ENCODE data around the gene VCAN.

Gene VCAN

GRCh38 chr5:83509540-83509939 lies 38.0 kb downstream of the VCAN start:
- POLR2A ChIA-PET: no interaction called here
- TF ChIP-seq FOXA1 (IDR thresholded peaks at IDR 0.05) (no peak), PKNOX1 (IDR thresholded peaks at IDR 0.05) (no peak), TARDBP (IDR thresholded peaks at IDR 0.05) (no peak), LEF1 (IDR thresholded peaks at IDR 0.05; ENCODE audit: borderline replicate concordance) (no peak), FOXK2 (IDR thresholded peaks at IDR 0.05) (no peak), SP1 (IDR thresholded peaks at IDR 0.05) (no peak), ARNT (IDR thresholded peaks at IDR 0.05) (no peak)
- CTCF ChIA-PET: interaction anchor here (0.6 kb wide), 1 partner anchor 78 kb away, joined by 4 read pairs; no protein-coding TSS in a partner anchor
- peak; percentile 23 for DNase-seq (ENCODE audit: extremely low spot score)

- DNase-seq (ENCODE audit: extremely low spot score): no peak
- POLR2A ChIA-PET: no interaction called here
- TF ChIP-seq FOXK2 (IDR thresholded peaks at IDR 0.05): no peak
- TF ChIP-seq SP1 (IDR thresholded peaks at IDR 0.05): no peak
- no peak for TF ChIP-seq TARDBP (IDR thresholded peaks at IDR 0.05)
- no peak for TF ChIP-seq CTBP1 (IDR thresholded peaks at IDR 0.05; ENCODE audit: borderline replicate concordance)
- TF ChIP-seq ARNT (IDR thresholded peaks at IDR 0.05): no peak
- TF ChIP-seq FOXM1 (IDR thresholded peaks at IDR 0.05; ENCODE audit: borderline replicate concordance): no peak
- no peak for TF ChIP-seq ELF4 (IDR thresholded peaks at IDR 0.05)
- TF ChIP-seq NFRKB (IDR thresholded peaks at IDR 0.05): no peak
- TF ChIP-seq SUZ12 (IDR thresholded peaks at IDR 0.05): no peak
- no peak for TF ChIP-seq ZNF384 (IDR thresholded peaks at IDR 0.05)
- no peak for TF ChIP-seq LEF1 (IDR thresholded peaks at IDR 0.05; ENCODE audit: borderline replicate concordance)
- no peak for TF ChIP-seq PKNOX1 (IDR thresholded peaks at IDR 0.05)
- no peak for TF ChIP-seq L3MBTL2 (conservative IDR thresholded peaks at IDR 0.05)
- no peak for TF ChIP-seq HDGF (IDR thresholded peaks at IDR 0.05; ENCODE audit: borderline replicate concordance)
- no peak for TF ChIP-seq BHLHE40 (IDR thresholded peaks at IDR 0.05; ENCODE audit: borderline replicate concordance)
- no peak for TF ChIP-seq FOXA1 (IDR thresholded peaks at IDR 0.05)
- CTCF ChIA-PET: no interaction called here
Measured at GRCh38 chr5:83510260-83510659, 38.7 kb downstream of the VCAN start.

GRCh38 chr5:83512061-83512745 lies 40.7 kb downstream of the VCAN start:
- TF ChIP-seq FOXK2 (IDR thresholded peaks at IDR 0.05): no peak
- no peak for TF ChIP-seq SUZ12 (IDR thresholded peaks at IDR 0.05)
- TF ChIP-seq FOXM1 (IDR thresholded peaks at IDR 0.05; ENCODE audit: borderline replicate concordance): no peak
- no peak for TF ChIP-seq ZNF384 (IDR thresholded peaks at IDR 0.05)
- no peak for TF ChIP-seq FOXA1 (IDR thresholded peaks at IDR 0.05)
- no peak for TF ChIP-seq L3MBTL2 (conservative IDR thresholded peaks at IDR 0.05)
- no peak for TF ChIP-seq ARNT (IDR thresholded peaks at IDR 0.05)
- no peak for TF ChIP-seq HDGF (IDR thresholded peaks at IDR 0.05; ENCODE audit: borderline replicate concordance)
- no peak for TF ChIP-seq BHLHE40 (IDR thresholded peaks at IDR 0.05; ENCODE audit: borderline replicate concordance)
- TF ChIP-seq SP1 (IDR thresholded peaks at IDR 0.05): no peak
- TF ChIP-seq ELF4 (IDR thresholded peaks at IDR 0.05): no peak
- TF ChIP-seq CTBP1 (IDR thresholded peaks at IDR 0.05; ENCODE audit: borderline replicate concordance): no peak
- no peak for TF ChIP-seq TARDBP (IDR thresholded peaks at IDR 0.05)
- CTCF ChIA-PET: no interaction called here
- DNase-seq (ENCODE audit: extremely low spot score): no peak
- POLR2A ChIA-PET: no interaction called here

- TF ChIP-seq LEF1 (IDR thresholded peaks at IDR 0.05; ENCODE audit: borderline replicate concordance): no peak
- no peak for TF ChIP-seq SUZ12 (IDR thresholded peaks at IDR 0.05)
- no peak for TF ChIP-seq FOXK2 (IDR thresholded peaks at IDR 0.05)
- TF ChIP-seq PKNOX1 (IDR thresholded peaks at IDR 0.05): no peak
- no peak for TF ChIP-seq FOXM1 (IDR thresholded peaks at IDR 0.05; ENCODE audit: borderline replicate concordance)
- TF ChIP-seq CTBP1 (IDR thresholded peaks at IDR 0.05; ENCODE audit: borderline replicate concordance): no peak
- no peak for TF ChIP-seq SP1 (IDR thresholded peaks at IDR 0.05)
- TF ChIP-seq ARNT (IDR thresholded peaks at IDR 0.05): no peak
- TF ChIP-seq TARDBP (IDR thresholded peaks at IDR 0.05): no peak
- no peak for TF ChIP-seq HDGF (IDR thresholded peaks at IDR 0.05; ENCODE audit: borderline replicate concordance)
- TF ChIP-seq NFRKB (IDR thresholded peaks at IDR 0.05): no peak
- TF ChIP-seq ELF4 (IDR thresholded peaks at IDR 0.05): no peak
- no peak for TF ChIP-seq L3MBTL2 (conservative IDR thresholded peaks at IDR 0.05)
- TF ChIP-seq ZNF384 (IDR thresholded peaks at IDR 0.05): no peak
- TF ChIP-seq BHLHE40 (IDR thresholded peaks at IDR 0.05; ENCODE audit: borderline replicate concordance): no peak
- no peak for TF ChIP-seq FOXA1 (IDR thresholded peaks at IDR 0.05)
- ChIA-PET CTCF (no interaction called here), POLR2A (no interaction called here)
- DNase-seq (ENCODE audit: extremely low spot score): no peak
Measured at GRCh38 chr5:83513081-83513480, 41.5 kb downstream of the VCAN start.

GRCh38 chr5:83513491-83513890 lies 41.9 kb downstream of the VCAN start:
- TF ChIP-seq ZNF384 (IDR thresholded peaks at IDR 0.05) (no peak), LEF1 (IDR thresholded peaks at IDR 0.05; ENCODE audit: borderline replicate concordance) (no peak), SP1 (IDR thresholded peaks at IDR 0.05) (no peak), TARDBP (IDR thresholded peaks at IDR 0.05) (no peak), FOXA1 (IDR thresholded peaks at IDR 0.05) (no peak), PKNOX1 (IDR thresholded peaks at IDR 0.05) (no peak), HDGF (IDR thresholded peaks at IDR 0.05; ENCODE audit: borderline replicate concordance) (no peak), FOXM1 (IDR thresholded peaks at IDR 0.05; ENCODE audit: borderline replicate concordance) (no peak), NFRKB (IDR thresholded peaks at IDR 0.05) (no peak), L3MBTL2 (conservative IDR thresholded peaks at IDR 0.05) (no peak), SUZ12 (IDR thresholded peaks at IDR 0.05) (no peak), ELF4 (IDR thresholded peaks at IDR 0.05) (no peak), ARNT (IDR thresholded peaks at IDR 0.05) (no peak), CTBP1 (IDR thresholded peaks at IDR 0.05; ENCODE audit: borderline replicate concordance) (no peak), BHLHE40 (IDR thresholded peaks at IDR 0.05; ENCODE audit: borderline replicate concordance) (no peak)
- POLR2A ChIA-PET: no interaction called here
- CTCF ChIA-PET: no interaction called here
- DNase-seq (ENCODE audit: extremely low spot score): no peak
